Ishikawa (cell line): ENCODE data around the gene FMOD.

Source experiments
- NFIC ChIP-seq: IDR thresholded peaks from 2 replicates; pipeline ENCODE4 v1.6.1; 2012
- YY1 ChIP-seq: IDR thresholded peaks from 2 replicates; pipeline ENCODE4 v1.6.1; 2012; ENCODE audit warnings: low read depth

DNA sequence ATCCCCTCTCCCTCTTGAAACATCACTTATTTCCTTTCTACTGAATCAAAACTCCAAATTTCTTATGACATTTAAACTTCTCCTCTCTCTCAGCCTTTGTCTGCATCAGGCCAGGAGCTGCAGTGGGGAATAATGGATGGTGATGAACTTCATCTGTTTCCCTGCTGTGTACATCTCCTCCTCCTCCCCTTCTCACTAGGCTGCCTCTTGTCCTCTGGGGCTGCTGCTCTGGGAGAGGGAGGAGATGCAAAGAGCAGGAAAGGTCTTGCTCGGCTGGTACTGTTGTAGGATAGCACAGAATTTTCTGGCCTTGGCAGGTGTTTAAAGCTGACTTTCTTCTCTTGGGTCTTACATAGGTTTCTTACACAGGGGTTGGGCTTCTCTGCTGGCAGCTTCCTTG, 31.1 kb upstream of the FMOD start:
- TF ChIP-seq NFIC (no peak), YY1 (no peak)
